Measurements from ENCODE around the gene TRAF6. TPM values are rescaled to one million over a fixed set of nuclear protein-coding genes. Genes with fewer than 3 reads are reported as not detected.

TRAF6 gene
- polyA plus RNA-seq, 2 of the 4 experiments (the other 2 are of a cell fraction) = 4.6 to 9.6 TPM

DNA sequence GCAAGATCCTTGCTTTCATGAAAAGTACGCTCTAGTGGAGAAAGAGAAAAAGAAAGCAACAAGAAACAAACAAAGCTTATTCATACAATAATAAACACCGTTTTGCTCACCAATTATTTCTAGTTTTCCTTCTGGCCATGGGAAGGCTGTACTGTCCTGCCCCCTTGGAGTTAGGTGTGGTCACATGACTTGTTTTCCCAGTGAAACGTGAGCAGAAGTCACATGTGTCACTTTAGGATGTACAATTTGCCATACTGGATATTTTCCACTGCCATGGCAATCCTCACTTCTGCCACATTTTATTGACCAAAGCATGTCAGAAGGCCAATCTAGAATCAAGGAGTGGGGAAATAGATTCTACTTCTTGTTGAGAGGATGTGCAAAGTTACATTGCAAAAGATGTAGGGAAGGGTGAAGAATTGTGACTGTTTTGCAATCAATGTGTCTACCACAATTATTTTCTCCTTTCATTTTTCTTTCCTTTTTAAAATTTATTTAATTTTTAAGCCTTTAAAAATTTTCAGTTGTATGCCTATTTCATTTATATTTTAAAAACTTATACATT, 24.3 kb upstream of the TRAF6 start:
- no peak for ATAC-seq
- WGBS (ENCODE audit: missing lambda C conversion rate) = 28% methylated on average over 3 of the region's 3 CpGs
- no peak for FAIRE-seq
- ChIA-PET CTCF (interaction anchor here (1.2 to 2.1 kb wide), 2 partner anchors 29 to 213 kb away, joined by 3 to 5 read pairs; no protein-coding TSS in a partner anchor), POLR2A (no interaction called here)
- no peak overlapping the region for H3K27ac ChIP-seq
- H3K4me2 ChIP-seq = no peak overlapping the region
- H3K9me3 ChIP-seq = no peaks in the 10 kb centered on the region
- no peak overlapping the region for H3K4me3 ChIP-seq
- no peak for TF ChIP-seq HOXB5 (CRISPR knock-in tag; IDR thresholded peaks at IDR 0.05)
- peak; percentile 73 for TF ChIP-seq USF2 (IDR thresholded peaks at IDR 0.05)
- TF ChIP-seq, protein P1, sequence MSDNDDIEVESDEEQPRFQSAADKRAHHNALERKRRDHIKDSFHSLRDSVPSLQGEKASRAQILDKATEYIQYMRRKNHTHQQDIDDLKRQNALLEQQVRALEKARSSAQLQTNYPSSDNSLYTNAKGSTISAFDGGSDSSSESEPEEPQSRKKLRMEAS (IDR thresholded peaks at IDR 0.05) = no peak
- TF ChIP-seq MAFK (IDR thresholded peaks at IDR 0.05; ENCODE audit: partially characterized antibody) = no peak
- no peak for TF ChIP-seq HMGXB4 (CRISPR knock-in tag; IDR thresholded peaks at IDR 0.05; ENCODE audit: borderline replicate concordance)
- TF ChIP-seq TP53 (CRISPR knock-in tag; IDR thresholded peaks at IDR 0.05) = no peak
- no peak for TF ChIP-seq REST (IDR thresholded peaks at IDR 0.05)
- TF ChIP-seq CBX2 (IDR thresholded peaks at IDR 0.05; ENCODE audit: borderline replicate concordance, low read depth) = no peak
- peak in 1 of 2 experiments; percentile 5 for DNase-seq (ENCODE audit: low read depth in 1 of 2, low spot score in 1 of 2)
- H3K4me1 ChIP-seq = no peaks in the 10 kb centered on the region

DNA sequence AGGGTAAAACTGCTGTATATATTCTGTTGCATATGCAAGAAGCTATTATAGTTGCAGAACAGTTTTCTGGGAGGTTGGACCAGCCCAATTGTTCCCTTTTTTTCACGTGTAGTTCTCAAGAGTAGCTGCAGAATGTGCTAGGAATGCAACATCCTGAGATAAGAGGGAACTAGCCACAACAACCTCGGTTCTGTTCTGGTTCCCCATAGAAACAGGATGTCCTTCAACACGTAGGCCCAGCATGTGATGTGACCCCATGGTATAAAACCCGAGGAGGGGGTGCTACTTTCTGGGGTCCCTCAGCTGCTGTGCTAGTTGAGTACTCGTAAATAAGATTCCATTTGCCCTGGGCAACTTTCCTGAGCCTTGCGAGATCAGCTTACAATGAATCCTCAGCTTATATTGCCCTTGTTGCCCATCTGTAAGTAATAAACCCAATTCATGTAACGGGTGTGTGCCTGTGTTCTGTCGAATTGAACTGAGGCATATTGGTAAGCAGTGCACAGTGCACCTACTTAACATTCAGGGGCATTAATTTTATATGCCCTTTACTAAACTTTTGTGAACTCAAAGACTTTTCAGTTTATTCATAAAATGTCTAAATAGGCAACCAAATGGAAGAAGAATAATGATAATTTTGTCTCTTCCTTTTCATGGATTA, 23.0 kb upstream of the TRAF6 start:
- Histone ChIP-seq H3K4me3 (no peak overlapping the region), H3K4me2 (no peak overlapping the region), H3K9me3 (no peaks in the 10 kb centered on the region), H3K27ac (no peak overlapping the region), H3K4me1 (no peaks in the 10 kb centered on the region)
- WGBS (ENCODE audit: missing lambda C conversion rate) = 22% methylated on average over 8 of the region's 8 CpGs
- ChIA-PET CTCF (interaction anchor here (2.1 kb wide), 1 partner anchor 214 kb away, joined by 5 read pairs; no protein-coding TSS in a partner anchor), POLR2A (no interaction called here)
- FAIRE-seq (no peak), DNase-seq (ENCODE audit: low read depth in 1 of 2, low spot score in 1 of 2) (no peak), ATAC-seq (no peak)
- TF ChIP-seq SREBF2 (IDR thresholded peaks at IDR 0.05) (no peak), RFX5 (IDR thresholded peaks at IDR 0.05) (no peak), E2F6 (IDR thresholded peaks at IDR 0.05; ENCODE audit: borderline replicate concordance, low read depth) (no peak), POLR2AphosphoS2 (conservative IDR thresholded peaks at IDR 0.05; ENCODE audit: low read length) (no peak), HDAC2 (IDR thresholded peaks at IDR 0.05) (no peak), TP53 (CRISPR knock-in tag; IDR thresholded peaks at IDR 0.05) (no peak), MAFK (IDR thresholded peaks at IDR 0.05; ENCODE audit: partially characterized antibody) (no peak), BHLHE40 (IDR thresholded peaks at IDR 0.05; ENCODE audit: low read depth, low read length) (no peak), GATA3 (IDR thresholded peaks at IDR 0.05; ENCODE audit: borderline replicate concordance) (no peak), POLR2A (IDR thresholded peaks at IDR 0.05; ENCODE audit: low read length) (no peak), ZNF302 (CRISPR knock-in tag; IDR thresholded peaks at IDR 0.05) (no peak), HOXB13 (CRISPR knock-in tag; IDR thresholded peaks at IDR 0.05; ENCODE audit: low read depth) (no peak), ATOH8 (CRISPR knock-in tag; IDR thresholded peaks at IDR 0.05; ENCODE audit: low read depth) (no peak), REST (IDR thresholded peaks at IDR 0.05) (no peak)
- TF ChIP-seq, protein P2, sequence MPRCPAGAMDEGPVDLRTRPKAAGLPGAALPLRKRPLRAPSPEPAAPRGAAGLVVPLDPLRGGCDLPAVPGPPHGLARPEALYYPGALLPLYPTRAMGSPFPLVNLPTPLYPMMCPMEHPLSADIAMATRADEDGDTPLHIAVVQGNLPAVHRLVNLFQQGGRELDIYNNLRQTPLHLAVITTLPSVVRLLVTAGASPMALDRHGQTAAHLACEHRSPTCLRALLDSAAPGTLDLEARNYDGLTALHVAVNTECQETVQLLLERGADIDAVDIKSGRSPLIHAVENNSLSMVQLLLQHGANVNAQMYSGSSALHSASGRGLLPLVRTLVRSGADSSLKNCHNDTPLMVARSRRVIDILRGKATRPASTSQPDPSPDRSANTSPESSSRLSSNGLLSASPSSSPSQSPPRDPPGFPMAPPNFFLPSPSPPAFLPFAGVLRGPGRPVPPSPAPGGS (IDR thresholded peaks at IDR 0.05) = no peak
- TF ChIP-seq, protein P3, sequence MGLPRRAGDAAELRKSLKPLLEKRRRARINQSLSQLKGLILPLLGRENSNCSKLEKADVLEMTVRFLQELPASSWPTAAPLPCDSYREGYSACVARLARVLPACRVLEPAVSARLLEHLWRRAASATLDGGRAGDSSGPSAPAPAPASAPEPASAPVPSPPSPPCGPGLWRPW (IDR thresholded peaks at IDR 0.05) = no peak
